HS-27A (cell line): Measurements from ENCODE around the gene GRAMD4.

ENCODE experiments used
- DNase-seq: peaks from one replicate; pipeline ENCODE4 v3.0.0-alpha.2; 2012; ENCODE audit warnings: low read depth, missing footprints

GRAMD4 gene

GRCh38 chr22:46582281-46582933 lies 37.8 kb upstream of the GRAMD4 start:
- no peak for DNase-seq

- no peak for DNase-seq
These were observed 36.6 kb upstream of the GRAMD4 start for GRCh38 chr22:46583571-46583970.

GRCh38 chr22:46584081-46584921 lies 35.9 kb upstream of the GRAMD4 start:
- no peak for DNase-seq

DNA sequence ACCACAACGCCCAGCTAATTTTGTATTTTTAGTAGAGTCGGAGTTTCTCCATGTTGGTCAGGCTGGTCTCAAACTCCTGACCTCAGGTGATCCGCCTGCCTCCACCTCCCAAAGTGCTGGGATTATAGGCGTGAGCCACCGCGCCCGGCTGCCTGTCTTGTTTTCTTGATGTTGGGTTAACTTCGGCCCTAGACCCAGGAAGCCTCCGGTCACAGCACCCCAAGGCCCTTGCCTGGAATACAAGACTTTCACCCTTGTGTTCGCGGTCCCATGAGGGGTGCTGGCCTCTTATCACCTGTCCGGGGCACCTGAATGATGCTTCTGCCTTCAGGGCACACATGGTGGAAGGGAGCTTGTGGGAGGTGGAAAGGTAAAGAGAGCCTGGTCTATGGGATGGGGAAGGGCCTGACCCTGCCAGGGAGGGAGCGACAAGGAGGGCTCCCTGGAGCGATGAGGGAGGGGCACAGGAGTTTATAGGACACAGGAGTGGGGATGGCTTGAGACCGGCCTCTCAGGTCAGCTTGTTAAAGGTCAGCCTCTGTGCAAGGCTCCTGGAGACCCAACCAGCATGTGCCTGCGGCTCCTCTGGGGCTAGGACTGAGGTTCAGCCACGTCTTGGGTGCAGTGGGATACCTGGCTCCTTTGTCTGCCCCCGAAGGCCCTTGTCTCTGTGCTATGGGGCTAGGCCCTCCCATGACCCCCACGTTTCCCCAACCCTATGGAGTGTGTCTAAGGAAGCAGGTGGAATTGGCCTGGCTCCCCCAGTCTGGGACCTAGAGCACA lies 34.7 kb upstream of the GRAMD4 start:
- no peak for DNase-seq

DNA sequence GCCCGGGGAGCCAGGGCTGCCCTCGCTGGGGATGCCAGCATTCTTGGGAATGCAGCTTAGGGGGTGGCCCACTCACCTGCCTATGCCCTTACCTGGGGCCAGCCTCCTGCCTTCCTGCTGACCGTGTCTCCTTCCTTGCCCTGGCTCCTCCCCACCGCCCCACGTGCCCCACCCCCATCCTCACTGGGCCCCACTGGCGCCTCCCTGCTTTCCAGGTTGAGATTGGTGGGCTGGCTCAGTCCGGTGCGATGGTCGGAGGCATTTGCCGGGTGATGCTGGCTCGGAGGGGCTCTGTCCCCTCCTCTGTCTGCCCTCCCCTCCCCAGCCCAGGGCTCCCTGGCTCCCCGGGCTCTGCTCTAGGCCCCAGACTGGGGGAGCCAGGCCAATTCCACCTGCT lies 34.1 kb upstream of the GRAMD4 start:
- no peak for DNase-seq

GRCh38 chr22:46586531-46587011 lies 33.6 kb upstream of the GRAMD4 start:
- DNase-seq = no peak

DNA sequence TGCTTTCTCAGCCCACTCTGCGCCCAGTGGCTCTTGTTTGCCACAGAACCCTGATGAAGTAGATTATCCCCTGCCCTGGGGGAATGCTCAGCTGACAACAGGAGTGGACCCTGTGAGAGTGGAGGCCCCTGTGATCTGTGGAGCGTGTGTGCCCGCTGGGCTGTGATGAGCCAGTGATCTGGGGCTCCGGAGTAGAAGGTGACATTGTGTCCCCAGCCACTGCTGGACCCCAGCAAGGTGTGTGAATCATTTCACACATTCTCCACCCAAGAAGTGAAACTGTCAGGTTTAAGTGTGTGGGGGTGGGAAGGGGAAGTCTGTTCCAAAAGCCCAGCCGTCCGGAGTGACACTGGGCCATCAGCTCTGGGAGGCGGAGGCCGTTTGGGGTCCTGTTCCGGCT lies 33.1 kb upstream of the GRAMD4 start:
- no peak for DNase-seq

DNA sequence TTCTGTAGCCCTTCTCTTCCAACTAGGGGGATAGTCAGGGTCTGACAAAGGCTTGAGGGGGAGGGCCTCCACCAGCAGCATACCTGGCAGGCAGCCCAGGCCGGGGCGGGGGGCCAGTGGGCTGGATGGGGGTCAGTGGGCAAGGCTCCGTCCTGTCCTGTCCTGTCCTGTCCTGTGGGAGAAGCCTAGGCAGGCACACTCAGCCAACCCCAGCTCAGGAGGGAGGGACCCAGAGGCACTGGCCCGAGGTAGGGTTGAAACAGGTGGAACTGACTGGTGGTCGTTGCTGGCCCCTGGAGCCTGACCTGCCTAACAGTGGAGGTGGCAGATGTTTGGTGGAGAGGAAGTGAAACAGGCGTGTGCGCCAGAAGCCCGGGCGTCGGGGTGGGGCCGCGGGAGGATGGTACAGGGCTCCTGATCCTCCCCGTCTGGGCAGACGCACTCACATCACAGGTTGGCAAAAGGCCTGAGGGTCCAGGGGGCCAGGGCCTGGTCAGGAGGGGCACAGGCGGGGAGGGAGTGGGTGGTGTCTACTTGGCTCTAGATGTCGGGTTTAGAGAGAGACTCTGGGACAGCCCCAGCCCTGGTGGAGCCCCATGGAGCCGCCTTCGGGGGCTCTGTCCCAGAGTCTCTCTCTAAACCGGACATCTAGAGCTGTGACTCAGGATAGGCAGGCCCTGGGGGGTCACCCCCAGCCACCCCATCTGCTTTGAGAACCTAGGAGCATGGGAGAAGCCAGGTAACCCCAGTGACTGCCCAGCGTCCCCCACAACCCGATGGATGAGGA lies 32.5 kb upstream of the GRAMD4 start:
- DNase-seq = no peak

- no peak for DNase-seq
These were observed 31.7 kb upstream of the GRAMD4 start for GRCh38 chr22:46588279-46589140.

DNA sequence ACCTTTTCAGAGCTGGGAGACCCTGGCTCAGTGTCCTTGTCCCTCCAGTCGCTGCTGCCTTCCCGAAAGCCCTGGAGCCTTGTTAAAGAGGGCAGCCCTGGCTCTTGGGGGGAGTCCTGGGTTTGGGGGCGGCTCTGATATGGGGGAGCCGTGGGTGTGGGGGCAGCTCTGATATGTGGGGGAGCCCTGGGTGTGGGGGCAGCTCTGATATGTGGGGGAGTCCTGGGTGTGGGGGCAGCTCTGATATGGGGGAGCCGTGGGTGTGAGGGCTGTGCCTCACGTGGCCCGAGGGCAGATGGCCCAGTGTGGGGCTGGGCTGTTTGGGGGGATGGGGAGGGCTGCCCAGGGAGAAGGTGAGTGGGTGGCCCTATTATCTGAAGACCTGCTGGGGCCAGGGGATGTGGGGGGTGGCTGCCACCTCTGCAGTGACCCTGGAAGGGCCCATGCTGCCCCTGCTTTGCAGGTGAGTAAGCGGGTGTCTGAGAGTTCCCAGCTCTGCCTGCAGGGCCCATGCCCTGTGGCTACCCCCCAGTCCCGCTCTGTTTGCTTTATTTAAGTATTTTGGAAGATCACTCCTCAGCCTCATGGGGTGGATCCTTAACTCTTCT lies 30.9 kb upstream of the GRAMD4 start:
- DNase-seq = no peak

- DNase-seq = no peak
These were observed 30.3 kb upstream of the GRAMD4 start for GRCh38 chr22:46589871-46590271.

DNA sequence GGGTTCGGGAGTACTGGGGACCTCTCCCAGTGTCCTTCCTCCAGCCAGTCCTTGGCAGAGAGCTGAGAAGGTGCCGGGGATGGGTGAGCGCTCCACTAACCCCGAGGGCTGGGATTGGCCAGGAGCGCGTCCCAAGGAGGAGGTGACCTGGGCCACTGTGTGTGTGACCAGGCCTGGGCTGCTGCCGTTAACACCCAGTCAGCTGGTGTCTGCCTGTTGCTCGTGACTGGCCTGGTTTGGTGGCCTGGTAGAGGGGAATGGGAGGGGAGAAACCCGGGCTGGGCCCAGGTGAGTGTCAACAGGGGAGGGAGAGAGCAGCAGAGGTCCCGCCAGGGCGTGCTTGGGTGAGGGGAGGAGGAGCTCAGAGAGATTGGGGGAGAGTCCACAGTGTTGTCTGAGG lies 29.9 kb upstream of the GRAMD4 start:
- DNase-seq = no peak

DNA sequence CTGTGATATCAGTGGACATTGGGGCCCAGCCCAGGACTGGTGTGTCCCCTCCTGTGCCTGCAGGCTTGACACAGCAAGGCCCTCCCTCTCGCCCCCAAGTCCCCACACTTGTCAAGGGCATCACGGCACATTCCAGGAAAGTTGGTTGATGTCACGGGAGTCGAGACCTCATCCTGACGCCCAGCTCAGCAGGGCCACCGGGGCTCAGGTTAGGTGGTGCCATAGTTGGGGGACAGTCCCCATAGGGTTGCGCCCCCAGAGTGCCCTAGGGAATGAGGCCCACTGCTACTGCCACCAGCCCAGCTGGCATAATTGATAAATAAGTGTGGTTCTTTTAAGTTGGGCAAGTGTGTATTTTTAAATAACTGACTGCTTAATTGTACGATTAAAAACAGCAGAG lies 28.3 kb upstream of the GRAMD4 start:
- DNase-seq = no peak

- no peak for DNase-seq
These were observed 27.8 kb upstream of the GRAMD4 start for GRCh38 chr22:46592390-46592872.

- DNase-seq = no peak
These were observed 26.9 kb upstream of the GRAMD4 start for GRCh38 chr22:46593211-46593681.

GRCh38 chr22:46593996-46594946 lies 25.9 kb upstream of the GRAMD4 start:
- no peak for DNase-seq

- no peak for DNase-seq
These were observed 25.3 kb upstream of the GRAMD4 start for GRCh38 chr22:46594947-46595298.

GRCh38 chr22:46595545-46595944 lies 24.6 kb upstream of the GRAMD4 start:
- no peak for DNase-seq

- DNase-seq = no peak
These were observed 24.1 kb upstream of the GRAMD4 start for GRCh38 chr22:46596032-46596441.
